ENCODE results near the gene EEF1G.
A peak's percentile ranks its signal among the peaks of the same experiment; 100 is the strongest.
"Not testable (repeated sequence)": the region's sequence is repeated elsewhere in the genome, so short reads cannot be mapped to it uniquely, and the experiment has no call there.

The EEF1G gene

GRCh38 chr11:62573592-62574362 is at the start of gene EEF1G:
EEF1G (minus strand) TSS chr11:62573891; CDS start chr11:62573842, 49 bp downstream.
- DNase-seq = peak; percentile 100

GRCh38 chr11:62622476-62623089 is 48.9 kb upstream of the EEF1G start:
- no peak for DNase-seq

GRCh38 chr11:62621567-62622470 is 48.1 kb upstream of the EEF1G start, which contains the start of gene B3GAT3:
B3GAT3 (minus strand) TSS chr11:62621986; CDS start chr11:62621947, 39 bp downstream.
- DNase-seq = peak; percentile 97

GRCh38 chr11:62621027-62621566 is 47.4 kb upstream of the EEF1G start:
- DNase-seq = no peak

GRCh38 chr11:62616957-62617356 is 43.3 kb upstream of the EEF1G start:
- DNase-seq = not testable (repeated sequence)

- no peak for DNase-seq
These were observed 41.8 kb upstream of the EEF1G start for GRCh38 chr11:62615521-62615920.

- no peak for DNase-seq
These were observed 40.6 kb upstream of the EEF1G start for GRCh38 chr11:62614275-62614674.

- DNase-seq = no peak
These were observed 39.6 kb upstream of the EEF1G start for GRCh38 chr11:62613291-62613778.

GRCh38 chr11:62612366-62613290 is 38.9 kb upstream of the EEF1G start, which contains the start of the genes EML3 and ROM1:
EML3 (minus strand) TSS chr11:62612775; CDS start chr11:62612457, 318 bp downstream.
ROM1 (plus strand) TSS chr11:62613257; CDS start chr11:62613282, 25 bp downstream.
- peak; percentile 80 for DNase-seq

- peak; percentile 53 for DNase-seq
These were observed 38.1 kb upstream of the EEF1G start for GRCh38 chr11:62611705-62612365.

GRCh38 chr11:62610814-62611704 is 37.4 kb upstream of the EEF1G start:
- no peak for DNase-seq

- no peak for DNase-seq
These were observed 36.7 kb upstream of the EEF1G start for GRCh38 chr11:62610403-62610802.

GRCh38 chr11:62608776-62609175 is 35.1 kb upstream of the EEF1G start:
- no peak for DNase-seq

GRCh38 chr11:62607714-62608113 is 34.0 kb upstream of the EEF1G start:
- DNase-seq = no peak

GRCh38 chr11:62605902-62606301 is 32.2 kb upstream of the EEF1G start:
- no peak for DNase-seq

- no peak for DNase-seq
These were observed 31.8 kb upstream of the EEF1G start for GRCh38 chr11:62605467-62605866.

- DNase-seq = no peak
These were observed 30.9 kb upstream of the EEF1G start for GRCh38 chr11:62604460-62605120.

GRCh38 chr11:62603776-62604299 is 30.1 kb upstream of the EEF1G start:
- DNase-seq = no peak

- no peak for DNase-seq
These were observed 29.3 kb upstream of the EEF1G start for GRCh38 chr11:62603072-62603408.

All from HCEC 1CT (cell line).